Hematopoietic multipotent progenitor cell treated with erythropoietin and hydrocortisone succinate and interleukin-3 and kit ligand, for 17 days (in vitro differentiated cells): ENCODE results near the gene YWHAG.
"Not testable (repeated sequence)": the region's sequence is repeated elsewhere in the genome, so short reads cannot be mapped to it uniquely, and the experiment has no call there.

ENCODE experiments used
- DNase-seq: peaks from one replicate; pipeline ENCODE4 v3.0.0-alpha.2; 2015; ENCODE audit warnings: low spot score

YWHAG gene

DNA sequence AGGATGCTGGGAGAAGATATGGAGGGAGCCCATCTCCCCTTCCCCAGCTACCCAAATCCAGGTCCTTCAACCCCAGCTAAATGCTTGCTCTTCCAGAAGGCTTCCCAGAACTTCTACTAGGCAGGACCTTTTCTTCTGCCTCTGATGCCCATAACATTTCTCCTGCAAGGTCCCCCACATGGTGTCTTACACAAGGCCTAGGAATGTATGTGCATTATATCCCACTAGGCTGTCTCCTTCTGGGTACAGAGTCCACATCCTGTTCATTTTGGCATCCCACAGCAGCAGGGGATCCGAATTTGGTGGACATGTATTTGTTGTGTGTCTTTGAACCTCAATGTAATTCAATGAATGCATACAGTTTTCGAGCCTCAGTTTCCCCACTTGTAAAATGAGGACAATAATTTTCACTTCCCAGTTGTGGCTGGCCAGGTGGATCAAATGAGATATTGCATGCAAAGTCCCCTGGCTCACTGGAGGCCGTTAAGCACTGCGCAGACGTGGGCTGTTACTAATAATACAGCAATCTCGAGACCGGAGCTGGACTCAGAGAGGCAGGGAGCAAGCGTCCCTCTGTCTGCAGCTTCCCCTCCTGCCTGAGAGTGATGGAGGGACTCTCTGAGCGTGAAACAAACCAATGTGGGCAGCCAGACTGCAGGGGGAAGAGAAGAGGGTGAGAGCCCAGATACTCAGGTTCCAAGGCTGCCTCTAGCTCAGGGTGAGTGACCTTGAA lies 18.6 kb upstream of the YWHAG start:
- no peak for DNase-seq

- DNase-seq: no peak
These were observed 16.5 kb upstream of the YWHAG start for GRCh38 chr7:76375251-76375650.

GRCh38 chr7:76372984-76373833 lies 14.4 kb upstream of the YWHAG start:
- DNase-seq: peak; percentile 87

GRCh38 chr7:76371396-76371795 lies 12.6 kb upstream of the YWHAG start:
- no peak for DNase-seq

- no peak for DNase-seq
These were observed 10.2 kb upstream of the YWHAG start for GRCh38 chr7:76369018-76369417.

GRCh38 chr7:76368190-76368589 lies 9.4 kb upstream of the YWHAG start:
- DNase-seq: no peak

GRCh38 chr7:76364198-76364584 lies 5.4 kb upstream of the YWHAG start:
- DNase-seq: no peak

DNA sequence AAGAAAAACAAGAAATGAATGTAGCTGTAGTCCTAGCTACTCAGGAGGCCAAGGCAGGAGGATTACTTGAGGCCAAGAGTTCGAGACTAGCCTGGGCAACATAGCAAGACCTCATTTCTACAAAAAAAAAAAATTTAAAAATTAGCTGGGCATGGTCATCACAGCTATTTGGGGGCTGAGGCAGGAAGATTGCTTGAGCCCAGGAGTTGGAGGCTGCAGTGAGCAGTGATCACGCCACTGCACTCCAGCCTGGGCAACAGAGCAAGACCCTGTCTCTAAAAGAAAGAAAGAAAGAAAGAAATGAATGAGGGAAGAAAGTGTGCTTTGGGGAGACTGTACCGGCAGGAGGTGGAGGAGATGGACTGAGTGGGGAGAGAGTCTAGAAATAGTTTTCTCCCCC lies 5.0 kb upstream of the YWHAG start:
- DNase-seq: not testable (repeated sequence)

DNA sequence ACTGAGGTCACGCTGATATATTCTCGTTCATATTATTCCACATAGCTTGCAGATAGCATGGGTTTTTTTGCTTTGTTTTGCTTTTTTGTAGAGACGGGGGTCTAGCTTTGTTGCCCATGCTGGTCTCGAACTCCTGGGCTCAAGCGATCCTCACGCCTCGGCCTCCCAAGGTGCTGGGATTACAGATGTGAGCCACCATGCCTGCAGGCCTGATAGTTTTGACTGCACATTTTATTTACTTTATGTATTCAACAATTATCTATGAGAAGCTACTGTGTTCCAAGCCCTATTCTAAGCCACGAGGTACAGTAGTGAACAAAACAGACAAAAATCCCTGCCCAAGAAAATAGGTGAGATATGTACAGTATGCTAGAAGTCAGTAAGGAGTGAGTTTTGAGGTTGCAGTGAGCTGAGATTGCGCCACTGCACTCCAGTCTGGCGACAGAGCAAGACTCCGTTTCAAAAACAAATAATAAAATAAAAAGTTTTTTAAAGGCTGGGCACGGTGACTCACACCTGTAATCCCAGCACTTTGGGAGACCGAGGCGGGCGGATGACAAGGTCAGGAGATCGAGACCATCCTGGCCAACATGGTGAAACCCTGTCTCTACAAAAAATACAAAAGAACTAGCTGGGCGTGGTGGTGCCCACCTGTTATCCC lies 1.3 kb upstream of the YWHAG start:
- DNase-seq: no peak

DNA sequence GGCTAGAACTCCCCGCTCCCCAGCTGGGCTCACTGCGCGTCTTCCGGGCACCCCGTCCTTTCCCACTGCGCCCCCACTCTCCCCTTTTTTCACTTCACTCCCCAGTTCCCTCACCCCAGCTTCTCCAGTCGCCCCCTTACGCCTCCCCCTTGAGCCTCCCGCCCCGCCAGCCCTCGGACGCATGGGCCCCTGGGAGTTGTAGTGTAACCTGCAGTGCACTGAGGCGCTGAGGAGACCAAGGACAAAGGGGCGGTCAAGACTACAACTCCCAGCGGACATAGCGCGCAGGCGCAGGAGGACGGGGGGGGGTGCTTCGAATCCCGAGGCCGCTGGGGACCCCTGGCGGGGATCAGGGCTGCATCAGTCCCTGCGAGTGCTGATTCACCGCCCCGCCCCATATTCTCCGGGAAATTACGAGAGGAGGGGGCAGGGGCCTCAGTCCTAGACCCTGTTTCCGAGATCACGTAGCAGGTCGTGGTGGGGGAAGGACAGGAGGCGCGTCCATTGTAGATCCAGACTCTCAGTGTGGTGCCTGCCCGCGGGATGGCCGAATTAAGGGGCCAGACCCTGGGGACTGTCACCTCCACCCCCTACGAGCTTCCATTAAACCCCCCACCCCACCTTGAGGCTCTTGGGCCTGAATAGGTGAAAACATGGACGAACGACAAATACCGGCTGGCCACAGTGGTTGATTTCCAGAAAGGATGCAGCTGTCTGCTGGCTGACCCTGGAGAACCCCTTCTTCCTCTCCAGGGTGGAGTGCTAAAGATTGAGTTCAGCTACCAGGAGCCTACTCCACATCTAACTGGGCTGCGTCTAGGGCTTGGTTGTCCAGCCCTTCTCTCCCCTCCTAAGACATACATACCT lies 553 bp upstream of the YWHAG start:
- DNase-seq: peak; percentile 98

GRCh38 chr7:76358011-76358480 lies 745 bp downstream of the YWHAG start:
- DNase-seq: no peak

GRCh38 chr7:76357475-76358010 lies 1.2 kb downstream of the YWHAG start:
- peak; percentile 49 for DNase-seq

DNA sequence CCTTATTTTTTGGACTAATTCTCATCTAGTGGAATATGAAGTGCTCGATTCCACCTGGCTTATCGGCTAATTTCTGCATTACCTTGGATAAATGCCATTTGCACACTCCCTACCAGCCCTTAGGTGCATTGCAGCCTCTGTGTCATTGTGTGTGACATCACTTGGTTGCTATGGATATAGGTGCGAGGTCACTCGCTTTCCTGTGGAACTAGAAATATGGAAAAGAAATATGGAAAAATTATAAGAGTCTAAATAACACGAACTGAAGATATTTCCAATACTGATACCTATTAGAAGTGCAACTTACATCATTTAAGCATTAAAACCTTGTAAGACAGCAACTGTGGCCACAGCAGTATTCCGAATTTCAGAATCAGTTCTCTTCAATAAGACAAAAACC lies 2.0 kb downstream of the YWHAG start:
- peak; percentile 32 for DNase-seq

DNA sequence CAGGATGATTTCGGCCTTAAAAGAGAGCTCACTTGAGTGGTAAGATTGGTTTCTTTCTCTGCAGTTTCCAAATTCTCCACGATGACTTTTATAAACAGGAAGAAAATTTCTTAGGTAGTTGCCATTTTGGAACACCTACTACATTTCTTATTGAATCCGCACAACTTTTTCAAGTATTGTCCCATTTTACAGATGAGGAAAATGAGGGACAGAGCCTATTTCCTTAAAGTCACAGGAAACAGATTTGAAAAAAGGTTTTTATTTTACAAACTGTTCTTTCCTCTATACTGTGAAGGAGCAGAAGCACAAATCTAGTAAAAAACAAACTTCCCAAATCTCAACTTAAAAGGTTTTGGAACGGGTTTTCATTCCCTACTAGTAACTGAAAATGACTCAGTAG lies 2.7 kb downstream of the YWHAG start:
- no peak for DNase-seq

- no peak for DNase-seq
These were observed 3.6 kb downstream of the YWHAG start for GRCh38 chr7:76354981-76355730.

DNA sequence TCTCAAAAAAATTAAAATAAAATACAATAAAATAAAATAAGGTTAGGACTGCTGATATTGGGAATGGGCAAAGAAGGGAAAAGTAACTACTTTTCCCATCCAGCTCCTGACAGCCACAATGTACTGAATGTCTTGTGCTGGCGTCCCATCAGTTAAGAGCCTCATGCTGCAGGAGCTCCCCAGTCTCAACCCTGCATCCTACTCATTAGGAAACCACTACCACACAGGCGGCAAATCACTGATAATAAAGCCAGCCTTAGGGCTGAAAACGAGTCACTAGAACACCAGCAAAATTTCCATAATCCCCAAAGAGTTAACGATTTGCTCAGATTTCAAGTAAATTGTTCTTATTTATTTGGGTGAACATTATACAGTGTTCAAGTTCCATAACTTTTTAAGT lies 4.3 kb downstream of the YWHAG start:
- DNase-seq: no peak

GRCh38 chr7:76353744-76354143 lies 5.0 kb downstream of the YWHAG start:
- no peak for DNase-seq

DNA sequence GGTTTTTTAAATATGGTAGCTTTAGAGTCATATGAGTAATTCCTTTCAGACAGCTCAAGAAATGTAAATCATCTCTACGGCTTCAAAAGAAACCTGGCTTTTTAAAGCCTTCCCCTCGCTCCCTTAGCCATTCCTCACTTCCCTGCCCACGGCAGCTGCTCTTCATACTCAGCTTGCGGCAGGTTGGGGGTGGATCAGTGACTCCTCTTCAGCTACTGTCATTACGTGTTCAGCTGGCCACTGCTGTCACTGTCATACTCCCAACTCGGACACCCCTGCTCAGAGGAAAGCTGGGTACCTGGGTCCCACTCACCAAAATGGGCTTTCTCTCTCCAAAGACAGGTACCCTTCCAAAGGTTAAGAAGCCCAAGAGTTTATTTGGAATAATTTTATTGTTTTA lies 6.6 kb downstream of the YWHAG start:
- DNase-seq: no peak

GRCh38 chr7:76351372-76351771 lies 7.4 kb downstream of the YWHAG start:
- no peak for DNase-seq

- no peak for DNase-seq
These were observed 9.4 kb downstream of the YWHAG start for GRCh38 chr7:76349313-76349885.
